Lung (tissue), 12 donors: ENCODE measurements around the gene ADAMTS4. TPM values are rescaled to one million over a fixed set of nuclear protein-coding genes. Genes with fewer than 3 reads are reported as not detected.

Experiments used
- ATAC-seq: fragments of 200-7000 bp; cut with Tn5 transposase; one replicate; pipeline ENCODE4 v1.9.1; 2020; ENCODE audit warnings: moderate number of reproducible peaks; ENCODE audit not compliant: insufficient read depth, low FRiP score
- DNase-seq, 3 donors: peaks; one replicate each; pipeline ENCODE4 v3.0.0-alpha.2; 2013 to 2017
- H3K27ac ChIP-seq, 2 donors: one replicate each; pipeline ENCODE4 v1.5.1; 2013; ENCODE audit warnings: mild to moderate bottlenecking in 2 of 2, moderate library complexity in 2 of 2, control low read depth in 1 of 2, inconsistent platforms in 1 of 2, low read depth in 1 of 2, low read length in 1 of 2
- H3K27me3 ChIP-seq, 3 donors: one replicate each; pipeline ENCODE4 v1.5.1; 2013; ENCODE audit warnings: low read length in 2 of 3; ENCODE audit not compliant: control insufficient read depth in 3 of 3, insufficient read depth in 3 of 3
- H3K36me3 ChIP-seq, 4 donors: one replicate each; pipeline ENCODE4 v1.5.1; 2013; ENCODE audit warnings: low read length in 4 of 4, mild to moderate bottlenecking in 1 of 4, moderate library complexity in 1 of 4; ENCODE audit not compliant: control insufficient read depth in 4 of 4, insufficient read depth in 4 of 4
- H3K4me1 ChIP-seq, 5 donors: one replicate each; pipeline ENCODE4 v1.5.1; 2013; ENCODE audit warnings: low read length in 5 of 5, mild to moderate bottlenecking in 2 of 5, moderate library complexity in 1 of 5; ENCODE audit not compliant: control insufficient read depth in 5 of 5, insufficient read depth in 5 of 5
- H3K4me3 ChIP-seq: one replicate; pipeline ENCODE4 v1.5.1; 2013; ENCODE audit warnings: mild to moderate bottlenecking, control low read depth, moderate library complexity
- H3K9ac ChIP-seq, 2 donors: one replicate each; pipeline ENCODE4 v1.5.1; 2013; ENCODE audit warnings: low read length in 2 of 2, control low read depth in 1 of 2; ENCODE audit not compliant: insufficient read depth in 1 of 2
- H3K9me3 ChIP-seq, 4 donors: one replicate each; pipeline ENCODE4 v1.5.1; 2013; ENCODE audit warnings: low read length in 3 of 4, mild to moderate bottlenecking in 1 of 4, moderate library complexity in 1 of 4; ENCODE audit not compliant: control insufficient read depth in 4 of 4, insufficient read depth in 3 of 4
- CTCF ChIP-seq: IDR thresholded peaks from 2 replicates; pipeline ENCODE4 v1.5.1; 2012; ENCODE audit warnings: mild to moderate bottlenecking; ENCODE audit errors: control extremely low read depth, extremely low read depth
- WGBS, 2 donors: extraction: QIAGEN DNeasy Blood & Tissue Kit; methylation state at CpG; one replicate each; pipeline ENCODE4 v1.1.7; 2013; 5-methylcytosine and 5-hydroxymethylcytosine counted together
- polyA plus RNA-seq, 2 donors: library from polyadenylated mRNA; stranded (reverse); fragments of 200-250 nt; gene quantifications; one replicate each; pipeline ENCODE4 v1.2.1, GENCODE V29; 2013
- total RNA-seq, 2 donors: library from RNA; depleted of rRNA in 1 of 2; stranded (reverse); fragments of >200 nt in 1 of 2; gene quantifications; one replicate each; pipeline ENCODE4 v1.2.1, GENCODE V29; 2014 to 2021
- donor health status: control.
- donor health status: control.
- donor health status: Bipolar disorder and iron deficiency.
- donor health status: healthy.
- donor health status: DM: yes; HTN: yes; CAD: no.

The ADAMTS4 gene
- total and polyA plus RNA-seq, 4 donors, result 2.3 to 22.3 (median 13.0) TPM

GRCh38 chr1:161162052-161162451, 36.8 kb downstream of the ADAMTS4 start:
- H3K27me3 ChIP-seq, result no peaks in the 10 kb centered on the region
- TF ChIP-seq CTCF, result no peak
- no peak overlapping the region for H3K4me3 ChIP-seq
- peaks cover 0 to 28% (median 12%) of the 10 kb centered on the region in 4 donors for H3K36me3 ChIP-seq
- WGBS, 2 donors, result 78 to 88% methylated on average over 7 of the region's 7 CpGs
- no peak overlapping the region for H3K9ac ChIP-seq
- ATAC-seq (no peak), DNase-seq (no peak)
- H3K4me1 ChIP-seq, result peaks cover 2 to 29% (median 10%) of the 10 kb centered on the region in 5 donors
- H3K27ac ChIP-seq, result no peak overlapping the region
- H3K9me3 ChIP-seq, result no peaks in the 10 kb centered on the region

GRCh38 chr1:161161652-161162051, 37.2 kb downstream of the ADAMTS4 start:
- no peak for DNase-seq
- Histone ChIP-seq H3K9ac (no peak overlapping the region), H3K36me3 (peaks cover 2 to 32% (median 13%) of the 10 kb centered on the region in 4 donors), H3K27ac (no peak overlapping the region), H3K9me3 (no peaks in the 10 kb centered on the region), H3K4me3 (no peak overlapping the region), H3K4me1 (peaks cover 2 to 26% (median 9%) of the 10 kb centered on the region in 5 donors), H3K27me3 (no peaks in the 10 kb centered on the region)
- no peak for TF ChIP-seq CTCF
- ATAC-seq, result no peak
- 89% methylated on average over 5 of the region's 5 CpGs for WGBS, 2 donors

GRCh38 chr1:161160671-161161145, 38.1 kb downstream of the ADAMTS4 start:
- H3K4me3 ChIP-seq, result no peak overlapping the region
- no peaks in the 10 kb centered on the region for H3K9me3 ChIP-seq
- H3K9ac ChIP-seq, result no peak overlapping the region
- no peak overlapping the region for H3K27ac ChIP-seq
- ATAC-seq (no peak), DNase-seq (no peak)
- H3K36me3 ChIP-seq, result peaks cover 2 to 32% (median 13%) of the 10 kb centered on the region in 4 donors
- WGBS, 2 donors, result 95 to 97% methylated on average over 22 of the region's 22 CpGs
- peaks cover 2 to 24% (median 9%) of the 10 kb centered on the region in 5 donors for H3K4me1 ChIP-seq
- no peak for TF ChIP-seq CTCF
- no peaks in the 10 kb centered on the region for H3K27me3 ChIP-seq

GRCh38 chr1:161159913-161160243, 39.0 kb downstream of the ADAMTS4 start:
- no peak for DNase-seq
- no peaks in the 10 kb centered on the region for H3K9me3 ChIP-seq
- H3K4me1 ChIP-seq, result peaks cover 2 to 19% (median 7%) of the 10 kb centered on the region in 5 donors
- H3K27ac ChIP-seq, result peak overlapping the region in 1 of 2 donors; percentile 95
- WGBS, 2 donors, result 10 to 11% methylated on average over 11 of the region's 11 CpGs
- TF ChIP-seq CTCF, result no peak
- peak overlapping the region; percentile 93 for H3K4me3 ChIP-seq
- H3K9ac ChIP-seq, result peak overlapping the region; percentile 75 to 87
- no peak for ATAC-seq
- H3K27me3 ChIP-seq, result no peaks in the 10 kb centered on the region
- H3K36me3 ChIP-seq, result peaks cover 2 to 32% (median 13%) of the 10 kb centered on the region in 4 donors
